ENCODE results near the gene BCAM. TPM values are rescaled to one million over a fixed set of nuclear protein-coding genes. Genes with fewer than 3 reads are reported as not detected.

BCAM gene
- total and polyA plus RNA-seq, 2 donors (not counting 3 experiments of a cell fraction or from before 2014, with no cell fraction given), result 23.9 to 28.5 TPM

DNA sequence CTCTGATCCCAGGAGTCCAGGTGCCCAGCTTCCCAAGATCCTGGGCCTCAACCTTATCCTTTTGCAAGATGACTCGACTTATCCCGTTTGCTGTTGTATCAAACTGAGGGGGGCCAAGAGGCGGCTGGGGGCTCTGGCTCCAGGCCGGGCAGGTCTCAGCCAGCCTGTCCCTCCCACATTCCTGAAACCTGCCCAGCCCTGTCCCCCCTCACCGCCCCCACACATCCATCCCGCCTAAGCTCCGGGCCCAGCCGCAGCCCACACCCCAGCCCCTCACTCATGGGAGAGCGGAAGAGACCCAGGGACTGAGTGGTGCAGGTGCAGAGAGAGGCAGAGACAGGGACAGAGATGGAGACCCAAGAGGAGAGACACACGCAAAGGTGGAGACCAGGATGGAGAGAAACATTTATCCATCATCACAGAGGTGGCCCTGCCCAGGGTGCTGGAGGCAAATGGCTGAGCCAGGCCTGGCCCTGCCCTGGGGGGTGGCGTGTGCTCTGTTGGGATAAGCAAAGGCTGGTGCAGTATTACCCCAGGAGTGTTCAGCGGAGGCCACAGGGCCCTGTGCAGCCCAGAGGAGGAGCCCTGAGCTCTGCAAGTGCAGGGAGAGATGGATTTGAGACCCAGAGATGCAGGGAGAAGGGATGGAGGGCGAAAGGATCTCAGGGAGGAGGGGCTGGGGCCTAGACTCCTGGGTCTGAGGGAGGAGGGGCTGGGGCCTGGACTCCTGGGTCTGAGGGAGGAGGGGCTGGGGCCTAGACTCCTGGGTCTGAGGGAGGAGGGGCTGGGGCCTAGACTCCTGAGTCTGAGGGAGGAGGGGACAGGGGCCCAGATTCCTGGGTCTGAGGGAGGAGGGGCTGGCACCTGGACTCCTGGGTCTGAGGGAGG lies 1.6 kb downstream of the BCAM start:
- no peak overlapping the region for H3K9ac ChIP-seq (replicated peaks; ENCODE audit: extremely low read depth, insufficient read depth, low read length)
- H3K9me3 ChIP-seq (replicated peaks; ENCODE audit: control insufficient read depth, insufficient read depth, low read length), result no peaks in the 10 kb centered on the region
- peaks cover 2 to 5% of the 10 kb centered on the region in 2 experiments for H3K36me3 ChIP-seq (ENCODE audit: control insufficient read depth in 2 of 2, extremely low read depth in 1 of 2, insufficient read depth in 2 of 2, low read length in 2 of 2)
- DNase-seq (ENCODE audit: low read depth, low spot score) (no peak), FAIRE-seq (no peak)
- no peaks in the 10 kb centered on the region for H3K79me2 ChIP-seq (ENCODE audit: control insufficient read depth, insufficient read depth, low read length)
- H3K27ac ChIP-seq (ENCODE audit: insufficient read depth, low read depth, low read length), result no peak overlapping the region
- H3K27me3 ChIP-seq (ENCODE audit: control insufficient read depth in 2 of 2, insufficient read depth in 2 of 2, low read length in 2 of 2), result no peaks in the 10 kb centered on the region
- no peaks in the 10 kb centered on the region for H3K9me1 ChIP-seq (replicated peaks; ENCODE audit: control insufficient read depth, extremely low read depth, insufficient read depth, low read length)
- no peak for TF ChIP-seq FOS (IDR thresholded peaks at IDR 0.05; ENCODE audit: borderline replicate concordance, insufficient read depth, low read length)
- TF ChIP-seq MYC (IDR thresholded peaks at IDR 0.05; ENCODE audit: low read depth, low read length), result no peak
- TF ChIP-seq JUN (IDR thresholded peaks at IDR 0.05; ENCODE audit: borderline replicate concordance, insufficient read depth, insufficient read length, low read depth), result no peak
- TF ChIP-seq, protein P1, sequence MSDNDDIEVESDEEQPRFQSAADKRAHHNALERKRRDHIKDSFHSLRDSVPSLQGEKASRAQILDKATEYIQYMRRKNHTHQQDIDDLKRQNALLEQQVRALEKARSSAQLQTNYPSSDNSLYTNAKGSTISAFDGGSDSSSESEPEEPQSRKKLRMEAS (IDR thresholded peaks at IDR 0.05; ENCODE audit: insufficient read depth, insufficient read length), result no peak
- TF ChIP-seq EZH2 (IDR thresholded peaks at IDR 0.05; ENCODE audit: borderline replicate concordance, low read depth, low read length, severe bottlenecking), result no peak
- no peak for TF ChIP-seq GATA2 (IDR thresholded peaks at IDR 0.05; ENCODE audit: insufficient read depth, insufficient read length, low read depth, low read length)
- TF ChIP-seq POLR2AphosphoS5 (IDR thresholded peaks at IDR 0.05; ENCODE audit: insufficient read depth, low read depth, low read length), result no peak
- TF ChIP-seq, protein P2, sequence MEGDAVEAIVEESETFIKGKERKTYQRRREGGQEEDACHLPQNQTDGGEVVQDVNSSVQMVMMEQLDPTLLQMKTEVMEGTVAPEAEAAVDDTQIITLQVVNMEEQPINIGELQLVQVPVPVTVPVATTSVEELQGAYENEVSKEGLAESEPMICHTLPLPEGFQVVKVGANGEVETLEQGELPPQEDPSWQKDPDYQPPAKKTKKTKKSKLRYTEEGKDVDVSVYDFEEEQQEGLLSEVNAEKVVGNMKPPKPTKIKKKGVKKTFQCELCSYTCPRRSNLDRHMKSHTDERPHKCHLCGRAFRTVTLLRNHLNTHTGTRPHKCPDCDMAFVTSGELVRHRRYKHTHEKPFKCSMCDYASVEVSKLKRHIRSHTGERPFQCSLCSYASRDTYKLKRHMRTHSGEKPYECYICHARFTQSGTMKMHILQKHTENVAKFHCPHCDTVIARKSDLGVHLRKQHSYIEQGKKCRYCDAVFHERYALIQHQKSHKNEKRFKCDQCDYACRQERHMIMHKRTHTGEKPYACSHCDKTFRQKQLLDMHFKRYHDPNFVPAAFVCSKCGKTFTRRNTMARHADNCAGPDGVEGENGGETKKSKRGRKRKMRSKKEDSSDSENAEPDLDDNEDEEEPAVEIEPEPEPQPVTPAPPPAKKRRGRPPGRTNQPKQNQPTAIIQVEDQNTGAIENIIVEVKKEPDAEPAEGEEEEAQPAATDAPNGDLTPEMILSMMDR (IDR thresholded peaks at IDR 0.05; ENCODE audit: extremely low read depth in 1 of 2, insufficient read depth in 1 of 2, low read depth in 1 of 2, low read length in 2 of 2), result no peak
- TF ChIP-seq POLR2A (IDR thresholded peaks at IDR 0.05; ENCODE audit: low read depth, low read length), result no peak
- ChIA-PET CTCF (interaction anchor here (0.7 to 1.9 kb wide), 3 partner anchors 26 to 35 kb away, joined by 3 to 7 read pairs (median 7); partner anchors contain the start of gene NECTIN2), POLR2A (no interaction called here)
- H3K4me3 ChIP-seq (replicated peaks in 1 of 3; ENCODE audit: insufficient read depth in 1 of 3, low read depth in 1 of 3, low read length in 3 of 3), result no peak overlapping the region
- dilution Hi-C loops (cut with MboI; ENCODE audit: extremely low pct_ligation_motif_present, low sequenced_read_pairs), result no loop called here
- H2AFZ ChIP-seq (ENCODE audit: low read depth, low read length), result no peak overlapping the region
- intact Hi-C loops (cut with micrococcal nuclease), result no loop called here
- H3K4me2 ChIP-seq (ENCODE audit: insufficient read depth, low read length), result no peak overlapping the region
- peaks cover 16% of the 10 kb centered on the region for H3K4me1 ChIP-seq (ENCODE audit: control insufficient read depth, extremely low read depth, insufficient read depth, low read length)
- no TSS peak for BruUV-seq (replicated peaks)
- no peaks in the 10 kb centered on the region for H4K20me1 ChIP-seq (replicated peaks; ENCODE audit: control insufficient read depth, extremely low read depth, insufficient read depth, low read length)

Data from endothelial cell of umbilical vein (primary cell).